CD14-positive monocyte (primary cell): Measurements from ENCODE around the gene LACTBL1. TPM values are rescaled to one million over a fixed set of nuclear protein-coding genes. Genes with fewer than 3 reads are reported as not detected.

Source experiments
- DNase-seq, 3 donors: peaks; one replicate each; pipeline ENCODE4 v3.0.0-alpha.2; 2011 to 2022
- H2AFZ ChIP-seq: 2 replicates; pipeline ENCODE4 v1.6.0; 2012; ENCODE audit warnings: mild to moderate bottlenecking, low read depth, low read length, inconsistent platforms; ENCODE audit not compliant: insufficient read depth, poor library complexity, severe bottlenecking
- H3K27ac ChIP-seq, 2 donors: 1 replicate in 1 of 2; 2 replicates in 1 of 2; pipeline ENCODE4 v1.5.1; 2012 to 2013; ENCODE audit warnings: low read length in 2 of 2, control low read depth in 1 of 2, inconsistent platforms in 1 of 2, low read depth in 1 of 2, mild to moderate bottlenecking in 1 of 2
- H3K27me3 ChIP-seq, 2 donors: one replicate each; pipeline versions ENCODE4 v1.6.0 to v1.6.1; 2011 to 2013; ENCODE audit warnings: low read length in 2 of 2; ENCODE audit not compliant: control insufficient read depth in 2 of 2, insufficient read depth in 2 of 2
- H3K36me3 ChIP-seq, 2 donors: replicated peaks in 1 of 2; 1 replicate in 1 of 2; 2 replicates in 1 of 2; pipeline versions ENCODE4 v1.5.1 to v1.6.1; 2012 to 2013; ENCODE audit warnings: low read length in 2 of 2, control low read depth in 1 of 2, inconsistent platforms in 1 of 2, mild to moderate bottlenecking in 1 of 2; ENCODE audit not compliant: insufficient read depth in 2 of 2, control insufficient read depth in 1 of 2
- H3K4me1 ChIP-seq, 2 donors: 1 replicate in 1 of 2; 2 replicates in 1 of 2; pipeline versions ENCODE4 v1.5.1 to v1.6.1; 2012 to 2013; ENCODE audit warnings: low read length in 2 of 2, control low read depth in 1 of 2, inconsistent platforms in 1 of 2, mild to moderate bottlenecking in 1 of 2, moderate library complexity in 1 of 2; ENCODE audit not compliant: insufficient read depth in 2 of 2, control insufficient read depth in 1 of 2
- H3K4me2 ChIP-seq: replicated peaks from 2 replicates; pipeline ENCODE3; 2012; ENCODE audit warnings: low read length, moderate library complexity, mild to moderate bottlenecking; ENCODE audit not compliant: poor library complexity, severe bottlenecking; ENCODE audit errors: extremely low read depth
- H3K4me3 ChIP-seq, 3 experiments: fragments of 200-600 bp in 1 of 3; sonication (generic) in 1 of 3; replicated peaks in 1 of 3; 1 replicate in 2 of 3; 2 replicates in 1 of 3; pipeline ENCODE4 v1.5.1; 2011 to 2013; ENCODE audit warnings: low read length in 3 of 3, mild to moderate bottlenecking in 3 of 3, control low read depth in 2 of 3, low read depth in 2 of 3, inconsistent platforms in 1 of 3, moderate library complexity in 1 of 3
- H3K79me2 ChIP-seq: 2 replicates; pipeline ENCODE4 v1.6.0; 2012; ENCODE audit warnings: mild to moderate bottlenecking, control low read depth, inconsistent platforms, low read length, moderate library complexity; ENCODE audit not compliant: insufficient read depth
- H3K9ac ChIP-seq: 2 replicates; pipeline ENCODE4 v1.6.0; 2017; ENCODE audit warnings: low read length, mild to moderate bottlenecking; ENCODE audit not compliant: insufficient read depth, poor library complexity, severe bottlenecking
- H3K9me3 ChIP-seq, 2 donors: replicated peaks in 1 of 2; 1 replicate in 1 of 2; 2 replicates in 1 of 2; pipeline versions ENCODE4 v1.5.1 to v1.6.1; 2012 to 2013; ENCODE audit warnings: low read length in 2 of 2, control low read depth in 1 of 2; ENCODE audit not compliant: control insufficient read depth in 1 of 2, insufficient read depth in 1 of 2
- H4K20me1 ChIP-seq: 2 replicates; pipeline ENCODE4 v1.6.0; 2012; ENCODE audit warnings: mild to moderate bottlenecking, low read length, control low read depth, moderate library complexity; ENCODE audit not compliant: insufficient read depth
- H3K27ac Mint-ChIP-seq, 7 donors: one replicate each; pipeline ENCODE4 v1.8.0; 2020; ENCODE audit warnings: mild to moderate bottlenecking in 7 of 7, mixed read lengths in 7 of 7, moderate library complexity in 6 of 7, inconsistent platforms in 2 of 7
- H3K27me3 Mint-ChIP-seq, 3 donors: one replicate each; pipeline ENCODE4 v1.8.0; 2021 to 2022; ENCODE audit warnings: low read depth in 3 of 3, mild to moderate bottlenecking in 3 of 3, mixed read lengths in 3 of 3, moderate library complexity in 3 of 3, inconsistent platforms in 1 of 3
- H3K36me3 Mint-ChIP-seq, 2 donors: one replicate each; pipeline ENCODE4 v1.8.0; 2020; ENCODE audit warnings: mixed read lengths in 2 of 2, inconsistent platforms in 1 of 2, mild to moderate bottlenecking in 1 of 2
- H3K4me1 Mint-ChIP-seq: one replicate; pipeline ENCODE4 v1.8.0; 2020; ENCODE audit warnings: mild to moderate bottlenecking, mixed read lengths
- H3K4me3 Mint-ChIP-seq, 2 donors: one replicate each; pipeline ENCODE4 v1.8.0; 2020; ENCODE audit warnings: mild to moderate bottlenecking in 2 of 2, mixed read lengths in 2 of 2, moderate library complexity in 1 of 2
- H3K9me3 Mint-ChIP-seq, 7 donors: one replicate each; pipeline ENCODE4 v1.8.0; 2020 to 2022; ENCODE audit warnings: mixed read lengths in 7 of 7, mild to moderate bottlenecking in 6 of 7, moderate library complexity in 6 of 7, inconsistent platforms in 2 of 7
- CTCF ChIP-seq: fragments of 200-600 bp; IDR thresholded peaks from one replicate; pipeline ENCODE4 v1.8.0; 2022; ENCODE audit warnings: antibody characterized with exemption, mild to moderate bottlenecking
- WGBS: methylation state at CpG from one replicate; pipeline ENCODE4 v1.1.5; 2013; ENCODE audit warnings: missing lambda C conversion rate; ENCODE audit not compliant: insufficient coverage; 5-methylcytosine and 5-hydroxymethylcytosine counted together
- intact Hi-C, 2 donors: fragments of 100-400 bp; cut with micrococcal nuclease; formaldehyde crosslinking; loops; one replicate each; pipeline versions ENCODE4 v1.15.0 to v1.15.1; 2023
- polyA plus RNA-seq, 3 donors: library from polyadenylated mRNA; depleted of rRNA in 1 of 3; unstranded in 2 of 3; stranded (reverse) in 1 of 3; fragments of 300-500 nt in 2 of 3; fragments of >200 nt in 1 of 3; fragmentation: Illumina TruSeq in 2 of 3; gene quantifications; 1 replicate in 2 of 3; 2 replicates in 1 of 3; pipeline ENCODE4 v1.2.3, GENCODE V29; 2012 to 2021

The LACTBL1 gene
- polyA plus RNA-seq, 3 donors: not detected

- Histone ChIP-seq H3K9me3 (no peaks in the 10 kb centered on the region), H3K4me2 (peak overlapping the region; percentile 88), H2AFZ (no peak overlapping the region), H3K27ac (peak overlapping the region in 1 of 2 donors; percentile 78), H4K20me1 (peaks cover 38% of the 10 kb centered on the region), H3K79me2 (peaks cover 70% of the 10 kb centered on the region), H3K27me3 (no peaks in the 10 kb centered on the region), H3K9ac (peak overlapping the region; percentile 97), H3K36me3 (no peaks in the 10 kb centered on the region), H3K4me3 (peak overlapping the region; percentile 50 to 90 (median 80)), H3K4me1 (peaks cover 26 to 46% of the 10 kb centered on the region in 2 donors)
- Mint-ChIP-seq H3K27me3 (no peaks in the 10 kb centered on the region), H3K9me3 (peaks cover 0 to 3% (median 0%) of the 10 kb centered on the region in 7 donors), H3K4me3 (peak overlapping the region; percentile 99 to 100), H3K27ac (peak overlapping the region in 2 of 7 donors; percentile 85 to 94), H3K36me3 (no peaks in the 10 kb centered on the region), H3K4me1 (peaks cover 52% of the 10 kb centered on the region)
- TF ChIP-seq CTCF: no peak
- intact Hi-C loops: no loop called here
- WGBS: 50% methylated on average over 1 of the region's 7 CpGs
- DNase-seq: no peak
Observed at GRCh38 chr1:23020706-23021405, 48.2 kb upstream of the LACTBL1 start.

GRCh38 chr1:23019863-23020625 lies 47.4 kb upstream of the LACTBL1 start:
- DNase-seq: peak in 1 of 3 donors; percentile 9
- H3K4me1 Mint-ChIP-seq: peaks cover 55% of the 10 kb centered on the region
- H3K27ac Mint-ChIP-seq: peak overlapping the region; percentile 61 to 94 (median 87)
- Histone ChIP-seq H3K79me2 (peaks cover 61% of the 10 kb centered on the region), H2AFZ (peak overlapping the region; percentile 86), H3K4me3 (peak overlapping the region; percentile 50 to 90 (median 80)), H3K36me3 (no peaks in the 10 kb centered on the region), H3K9ac (peak overlapping the region; percentile 97), H3K27me3 (no peaks in the 10 kb centered on the region), H3K27ac (peak overlapping the region in 1 of 2 donors; percentile 78), H4K20me1 (peaks cover 38% of the 10 kb centered on the region), H3K4me1 (peaks cover 34 to 54% of the 10 kb centered on the region in 2 donors), H3K4me2 (peak overlapping the region; percentile 88), H3K9me3 (no peaks in the 10 kb centered on the region)
- no peaks in the 10 kb centered on the region for H3K27me3 Mint-ChIP-seq
- H3K36me3 Mint-ChIP-seq: no peaks in the 10 kb centered on the region
- H3K9me3 Mint-ChIP-seq: peaks cover 0 to 3% (median 0%) of the 10 kb centered on the region in 7 donors
- WGBS: under 1% methylated on average over 30 of the region's 42 CpGs
- TF ChIP-seq CTCF: no peak
- H3K4me3 Mint-ChIP-seq: peak overlapping the region; percentile 99 to 100
- intact Hi-C loops: no loop called here
